C4-2B (cell line): Measurements from ENCODE around the gene LEFTY1.

Experiments
- CTCF ChIP-seq: fragments of 450-650 bp; conservative IDR thresholded peaks from 2 replicates; pipeline ENCODE4 v1.5.1; 2017; ENCODE audit warnings: mild to moderate bottlenecking
- ZFX ChIP-seq: fragments of 450-650 bp; IDR thresholded peaks from 2 replicates; pipeline ENCODE4 v1.6.1; 2017

- TF ChIP-seq CTCF (no peak), ZFX (no peak)
Measured at GRCh38 chr1:225866061-225866837, 22.7 kb downstream of the LEFTY1 start.
